CD14-positive monocyte (primary cell): ENCODE data around the gene CALR. TPM values are rescaled to one million over a fixed set of nuclear protein-coding genes. Genes with fewer than 3 reads are reported as not detected.

Source experiments
- DNase-seq, 3 donors: peaks; one replicate each; pipeline ENCODE4 v3.0.0-alpha.2; 2011 to 2022
- H2AFZ ChIP-seq: 2 replicates; pipeline ENCODE4 v1.6.0; 2012; ENCODE audit warnings: mild to moderate bottlenecking, low read depth, low read length, inconsistent platforms; ENCODE audit not compliant: insufficient read depth, poor library complexity, severe bottlenecking
- H3K27ac ChIP-seq, 2 donors: 1 replicate in 1 of 2; 2 replicates in 1 of 2; pipeline ENCODE4 v1.5.1; 2012 to 2013; ENCODE audit warnings: low read length in 2 of 2, control low read depth in 1 of 2, inconsistent platforms in 1 of 2, low read depth in 1 of 2, mild to moderate bottlenecking in 1 of 2
- H3K27me3 ChIP-seq, 2 donors: one replicate each; pipeline versions ENCODE4 v1.6.0 to v1.6.1; 2011 to 2013; ENCODE audit warnings: low read length in 2 of 2; ENCODE audit not compliant: control insufficient read depth in 2 of 2, insufficient read depth in 2 of 2
- H3K36me3 ChIP-seq, 2 donors: replicated peaks in 1 of 2; 1 replicate in 1 of 2; 2 replicates in 1 of 2; pipeline versions ENCODE4 v1.5.1 to v1.6.1; 2012 to 2013; ENCODE audit warnings: low read length in 2 of 2, control low read depth in 1 of 2, inconsistent platforms in 1 of 2, mild to moderate bottlenecking in 1 of 2; ENCODE audit not compliant: insufficient read depth in 2 of 2, control insufficient read depth in 1 of 2
- H3K4me1 ChIP-seq, 2 donors: 1 replicate in 1 of 2; 2 replicates in 1 of 2; pipeline versions ENCODE4 v1.5.1 to v1.6.1; 2012 to 2013; ENCODE audit warnings: low read length in 2 of 2, control low read depth in 1 of 2, inconsistent platforms in 1 of 2, mild to moderate bottlenecking in 1 of 2, moderate library complexity in 1 of 2; ENCODE audit not compliant: insufficient read depth in 2 of 2, control insufficient read depth in 1 of 2
- H3K4me2 ChIP-seq: replicated peaks from 2 replicates; pipeline ENCODE3; 2012; ENCODE audit warnings: low read length, moderate library complexity, mild to moderate bottlenecking; ENCODE audit not compliant: poor library complexity, severe bottlenecking; ENCODE audit errors: extremely low read depth
- H3K4me3 ChIP-seq, 3 experiments: fragments of 200-600 bp in 1 of 3; sonication (generic) in 1 of 3; replicated peaks in 1 of 3; 1 replicate in 2 of 3; 2 replicates in 1 of 3; pipeline ENCODE4 v1.5.1; 2011 to 2013; ENCODE audit warnings: low read length in 3 of 3, mild to moderate bottlenecking in 3 of 3, control low read depth in 2 of 3, low read depth in 2 of 3, inconsistent platforms in 1 of 3, moderate library complexity in 1 of 3
- H3K79me2 ChIP-seq: 2 replicates; pipeline ENCODE4 v1.6.0; 2012; ENCODE audit warnings: mild to moderate bottlenecking, control low read depth, inconsistent platforms, low read length, moderate library complexity; ENCODE audit not compliant: insufficient read depth
- H3K9ac ChIP-seq: 2 replicates; pipeline ENCODE4 v1.6.0; 2017; ENCODE audit warnings: low read length, mild to moderate bottlenecking; ENCODE audit not compliant: insufficient read depth, poor library complexity, severe bottlenecking
- H3K9me3 ChIP-seq, 2 donors: replicated peaks in 1 of 2; 1 replicate in 1 of 2; 2 replicates in 1 of 2; pipeline versions ENCODE4 v1.5.1 to v1.6.1; 2012 to 2013; ENCODE audit warnings: low read length in 2 of 2, control low read depth in 1 of 2; ENCODE audit not compliant: control insufficient read depth in 1 of 2, insufficient read depth in 1 of 2
- H4K20me1 ChIP-seq: 2 replicates; pipeline ENCODE4 v1.6.0; 2012; ENCODE audit warnings: mild to moderate bottlenecking, low read length, control low read depth, moderate library complexity; ENCODE audit not compliant: insufficient read depth
- H3K27ac Mint-ChIP-seq, 7 donors: one replicate each; pipeline ENCODE4 v1.8.0; 2020; ENCODE audit warnings: mild to moderate bottlenecking in 7 of 7, mixed read lengths in 7 of 7, moderate library complexity in 6 of 7, inconsistent platforms in 2 of 7
- H3K27me3 Mint-ChIP-seq, 3 donors: one replicate each; pipeline ENCODE4 v1.8.0; 2021 to 2022; ENCODE audit warnings: low read depth in 3 of 3, mild to moderate bottlenecking in 3 of 3, mixed read lengths in 3 of 3, moderate library complexity in 3 of 3, inconsistent platforms in 1 of 3
- H3K36me3 Mint-ChIP-seq, 2 donors: one replicate each; pipeline ENCODE4 v1.8.0; 2020; ENCODE audit warnings: mixed read lengths in 2 of 2, inconsistent platforms in 1 of 2, mild to moderate bottlenecking in 1 of 2
- H3K4me1 Mint-ChIP-seq: one replicate; pipeline ENCODE4 v1.8.0; 2020; ENCODE audit warnings: mild to moderate bottlenecking, mixed read lengths
- H3K4me3 Mint-ChIP-seq, 2 donors: one replicate each; pipeline ENCODE4 v1.8.0; 2020; ENCODE audit warnings: mild to moderate bottlenecking in 2 of 2, mixed read lengths in 2 of 2, moderate library complexity in 1 of 2
- H3K9me3 Mint-ChIP-seq, 7 donors: one replicate each; pipeline ENCODE4 v1.8.0; 2020 to 2022; ENCODE audit warnings: mixed read lengths in 7 of 7, mild to moderate bottlenecking in 6 of 7, moderate library complexity in 6 of 7, inconsistent platforms in 2 of 7
- WGBS: methylation state at CpG from one replicate; pipeline ENCODE4 v1.1.5; 2013; ENCODE audit warnings: missing lambda C conversion rate; ENCODE audit not compliant: insufficient coverage; 5-methylcytosine and 5-hydroxymethylcytosine counted together
- intact Hi-C, 2 donors: fragments of 100-400 bp; cut with micrococcal nuclease; formaldehyde crosslinking; loops; one replicate each; pipeline versions ENCODE4 v1.15.0 to v1.15.1; 2023
- polyA plus RNA-seq, 3 donors: library from polyadenylated mRNA; depleted of rRNA in 1 of 3; unstranded in 2 of 3; stranded (reverse) in 1 of 3; fragments of 300-500 nt in 2 of 3; fragments of >200 nt in 1 of 3; fragmentation: Illumina TruSeq in 2 of 3; gene quantifications; 1 replicate in 2 of 3; 2 replicates in 1 of 3; pipeline ENCODE4 v1.2.3, GENCODE V29; 2012 to 2021
- TF ChIP-seq, protein P1 (sequence below): fragments of 200-600 bp; IDR thresholded peaks from one replicate; pipeline ENCODE4 v1.8.0; 2022; ENCODE audit warnings: antibody characterized with exemption, mild to moderate bottlenecking

Gene CALR
- polyA plus RNA-seq, 3 donors, result 109 to 441 (median 133) TPM

DNA sequence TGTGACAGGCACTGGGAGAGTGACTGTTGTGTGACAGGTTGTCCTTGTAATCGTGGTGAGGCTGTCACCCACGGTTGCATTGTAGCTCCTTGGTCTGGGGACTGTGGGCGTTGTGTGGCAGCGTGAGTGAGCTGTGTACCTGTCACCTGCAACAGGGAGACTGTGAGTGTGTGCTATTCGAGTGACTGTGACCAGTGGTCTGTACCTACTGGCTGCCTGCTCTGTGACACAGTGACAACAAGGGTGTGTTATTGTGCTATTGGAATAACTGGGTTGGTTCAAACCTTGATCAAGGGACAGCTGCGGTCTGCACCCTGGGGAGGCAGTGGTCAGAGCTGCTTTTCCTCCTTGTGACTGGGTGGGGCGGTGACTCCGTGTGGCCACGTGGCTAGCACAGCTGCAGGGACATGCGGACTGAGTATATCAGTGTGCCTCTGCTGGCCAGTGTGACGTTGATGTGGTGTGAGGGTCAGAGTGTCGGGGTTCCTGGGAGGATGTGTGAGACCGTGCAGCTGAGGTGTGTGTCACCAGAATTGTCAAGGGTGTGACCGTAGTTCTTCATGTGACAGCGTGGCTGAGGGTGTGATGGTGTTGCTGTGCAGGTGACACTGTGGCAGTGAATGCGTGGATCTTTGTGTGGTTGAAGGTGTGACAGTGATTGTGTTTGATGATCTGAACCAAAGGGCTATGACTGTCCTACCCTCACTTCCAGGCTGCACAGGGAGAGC, 46.8 kb downstream of the CALR start:
- Mint-ChIP-seq H3K36me3 (no peaks in the 10 kb centered on the region), H3K4me1 (peaks cover 8% of the 10 kb centered on the region), H3K27me3 (peaks cover 1 to 4% (median 4%) of the 10 kb centered on the region in 3 donors), H3K9me3 (no peaks in the 10 kb centered on the region), H3K27ac (peak overlapping the region in 1 of 7 donors; percentile 63), H3K4me3 (no peak overlapping the region)
- no peaks in the 10 kb centered on the region for H3K36me3 ChIP-seq
- H3K4me3 ChIP-seq, result no peak overlapping the region
- DNase-seq, result peak in 1 of 3 donors; percentile 40
- H3K4me2 ChIP-seq, result no peak overlapping the region
- H3K9ac ChIP-seq, result no peak overlapping the region
- H3K9me3 ChIP-seq, result peaks cover 0 to 4% of the 10 kb centered on the region in 2 donors
- H3K79me2 ChIP-seq, result no peaks in the 10 kb centered on the region
- TF ChIP-seq, protein P1, sequence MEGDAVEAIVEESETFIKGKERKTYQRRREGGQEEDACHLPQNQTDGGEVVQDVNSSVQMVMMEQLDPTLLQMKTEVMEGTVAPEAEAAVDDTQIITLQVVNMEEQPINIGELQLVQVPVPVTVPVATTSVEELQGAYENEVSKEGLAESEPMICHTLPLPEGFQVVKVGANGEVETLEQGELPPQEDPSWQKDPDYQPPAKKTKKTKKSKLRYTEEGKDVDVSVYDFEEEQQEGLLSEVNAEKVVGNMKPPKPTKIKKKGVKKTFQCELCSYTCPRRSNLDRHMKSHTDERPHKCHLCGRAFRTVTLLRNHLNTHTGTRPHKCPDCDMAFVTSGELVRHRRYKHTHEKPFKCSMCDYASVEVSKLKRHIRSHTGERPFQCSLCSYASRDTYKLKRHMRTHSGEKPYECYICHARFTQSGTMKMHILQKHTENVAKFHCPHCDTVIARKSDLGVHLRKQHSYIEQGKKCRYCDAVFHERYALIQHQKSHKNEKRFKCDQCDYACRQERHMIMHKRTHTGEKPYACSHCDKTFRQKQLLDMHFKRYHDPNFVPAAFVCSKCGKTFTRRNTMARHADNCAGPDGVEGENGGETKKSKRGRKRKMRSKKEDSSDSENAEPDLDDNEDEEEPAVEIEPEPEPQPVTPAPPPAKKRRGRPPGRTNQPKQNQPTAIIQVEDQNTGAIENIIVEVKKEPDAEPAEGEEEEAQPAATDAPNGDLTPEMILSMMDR, result no peak
- intact Hi-C loops, result loop anchor here in 1 of 2 donors (10.0 kb wide), 1 partner anchor 50 kb away; no protein-coding TSS in a partner anchor
- H3K4me1 ChIP-seq, result peaks cover 9 to 12% of the 10 kb centered on the region in 2 donors
- no peaks in the 10 kb centered on the region for H4K20me1 ChIP-seq
- no peak overlapping the region for H3K27ac ChIP-seq
- WGBS, result 81% methylated on average over 15 of the region's 16 CpGs
- H2AFZ ChIP-seq, result no peak overlapping the region
- H3K27me3 ChIP-seq, result peaks cover 0 to 6% of the 10 kb centered on the region in 2 donors

- Histone ChIP-seq H3K4me1 (peaks cover 9 to 12% of the 10 kb centered on the region in 2 donors), H3K79me2 (no peaks in the 10 kb centered on the region), H3K27ac (no peak overlapping the region), H3K4me2 (no peak overlapping the region), H3K9ac (no peak overlapping the region), H4K20me1 (no peaks in the 10 kb centered on the region), H3K36me3 (no peaks in the 10 kb centered on the region), H3K27me3 (peaks cover 0 to 6% of the 10 kb centered on the region in 2 donors), H3K9me3 (peaks cover 0 to 4% of the 10 kb centered on the region in 2 donors), H3K4me3 (no peak overlapping the region), H2AFZ (no peak overlapping the region)
- WGBS, result 94% methylated on average over 11 of the region's 12 CpGs
- peaks cover 1 to 4% (median 2%) of the 10 kb centered on the region in 3 donors for H3K27me3 Mint-ChIP-seq
- no peak overlapping the region for H3K4me3 Mint-ChIP-seq
- TF ChIP-seq, protein P1, result no peak
- no peaks in the 10 kb centered on the region for H3K9me3 Mint-ChIP-seq
- no peaks in the 10 kb centered on the region for H3K36me3 Mint-ChIP-seq
- peaks cover 8% of the 10 kb centered on the region for H3K4me1 Mint-ChIP-seq
- intact Hi-C loops, result loop anchor here in 1 of 2 donors (10.0 kb wide), 1 partner anchor 48 kb away; no protein-coding TSS in a partner anchor
- DNase-seq, result no peak
- H3K27ac Mint-ChIP-seq, result no peak overlapping the region
These were observed 48.3 kb downstream of the CALR start for GRCh38 chr19:12986726-12987125.
